ENCODE measurements around the gene LILRB2.
A peak's percentile ranks its signal among the peaks of the same experiment; 100 is the strongest.
"Not testable (repeated sequence)": the region's sequence is repeated elsewhere in the genome, so short reads cannot be mapped to it uniquely, and the experiment has no call there.

LILRB2 gene

DNA sequence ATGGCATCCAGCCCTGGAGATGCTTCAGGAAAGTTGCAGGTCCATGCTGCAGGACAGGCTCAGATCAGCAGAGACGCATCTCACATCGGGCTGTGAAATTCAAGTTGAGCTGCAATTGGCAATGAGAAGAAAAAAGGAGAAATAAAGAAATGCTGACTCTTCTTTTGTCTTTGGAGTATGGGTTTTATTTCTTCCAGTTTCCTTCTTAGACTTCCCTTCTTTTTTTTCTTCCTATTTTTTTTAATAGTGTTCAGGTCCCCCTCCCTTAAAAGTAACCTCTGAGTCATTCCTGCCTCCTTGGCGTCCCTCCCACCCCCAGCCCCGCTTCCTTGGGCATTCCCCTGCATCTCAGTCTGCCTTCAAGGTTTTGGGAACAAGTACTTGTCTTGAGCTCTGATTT is 9.3 kb downstream of the LILRB2 start:
- DNase-seq: not testable (repeated sequence)

DNA sequence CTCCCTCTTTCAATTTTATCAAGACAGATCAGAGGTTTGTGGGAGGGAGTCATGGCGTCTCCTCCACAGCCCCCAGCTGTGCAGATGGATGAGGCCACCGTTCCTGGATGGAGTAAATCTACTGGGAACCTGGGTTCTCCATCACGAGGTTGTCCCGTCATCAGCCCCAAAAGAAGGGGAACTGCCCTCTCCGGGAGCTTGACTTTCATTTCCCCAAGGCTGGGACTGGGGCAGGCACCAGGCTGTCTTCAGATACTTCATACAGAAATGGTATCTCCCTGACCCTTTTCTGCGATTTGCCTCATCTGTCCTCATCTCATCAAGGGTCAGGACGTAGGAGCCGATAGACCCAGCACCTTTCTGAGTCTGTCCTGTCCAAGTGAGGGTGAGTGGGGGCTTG is 9.8 kb downstream of the LILRB2 start:
- DNase-seq: no peak

DNA sequence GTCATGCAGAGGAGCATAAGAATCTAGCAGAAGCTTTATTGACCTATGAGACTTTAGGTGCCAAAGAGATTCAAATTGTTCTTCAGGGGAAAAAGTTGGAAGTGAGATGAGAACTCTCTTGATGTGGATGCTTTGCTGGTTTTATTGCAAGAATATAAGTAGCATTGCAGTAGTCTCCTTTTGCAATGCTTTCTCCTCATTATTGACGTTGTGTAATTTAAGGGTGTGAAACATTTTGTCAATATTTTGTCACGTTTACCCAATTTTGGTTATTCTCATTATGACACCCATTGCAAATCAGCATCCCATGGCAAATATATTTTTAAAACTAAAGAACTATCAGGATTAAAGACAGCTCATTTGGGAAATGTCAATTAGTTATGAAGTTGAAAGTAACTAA is 12.0 kb downstream of the LILRB2 start:
- DNase-seq: no peak

DNA sequence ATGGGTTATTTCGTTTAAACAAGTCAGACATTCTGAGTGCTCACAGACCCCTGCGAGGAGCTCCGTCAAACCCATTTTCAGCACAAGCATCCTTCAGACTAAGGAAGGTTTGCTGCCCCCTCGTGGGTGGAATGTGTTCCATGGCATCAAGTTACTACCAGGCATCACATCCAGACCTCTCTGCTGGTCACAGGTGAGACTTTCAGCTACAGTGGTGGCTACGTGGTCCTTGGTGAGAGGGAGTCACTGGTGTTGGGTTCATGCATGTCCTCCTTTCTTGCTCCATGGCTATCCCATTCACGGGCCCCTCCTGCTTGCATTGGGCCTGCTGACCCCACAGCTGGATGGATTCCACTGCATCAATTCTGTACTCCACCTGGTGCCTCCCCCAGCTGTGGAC is 14.8 kb downstream of the LILRB2 start:
- peak; percentile 80 for DNase-seq

DNA sequence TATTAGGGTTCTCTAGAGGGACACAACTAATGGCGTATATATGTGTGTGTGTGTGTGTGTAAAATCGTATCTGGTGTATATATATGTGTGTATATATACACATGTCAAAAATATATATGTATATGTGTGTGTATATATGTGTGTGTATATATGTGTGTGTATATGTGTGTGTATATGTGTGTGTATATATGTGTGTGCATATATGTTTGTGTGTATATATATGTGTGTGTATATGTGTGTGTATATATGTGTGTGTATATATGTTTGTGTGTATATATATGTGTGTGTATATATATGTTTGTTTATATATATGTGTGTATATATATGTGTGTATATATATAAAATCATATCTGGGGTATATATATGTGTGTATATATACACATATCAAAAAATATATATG is 18.4 kb downstream of the LILRB2 start:
- DNase-seq: no peak

DNA sequence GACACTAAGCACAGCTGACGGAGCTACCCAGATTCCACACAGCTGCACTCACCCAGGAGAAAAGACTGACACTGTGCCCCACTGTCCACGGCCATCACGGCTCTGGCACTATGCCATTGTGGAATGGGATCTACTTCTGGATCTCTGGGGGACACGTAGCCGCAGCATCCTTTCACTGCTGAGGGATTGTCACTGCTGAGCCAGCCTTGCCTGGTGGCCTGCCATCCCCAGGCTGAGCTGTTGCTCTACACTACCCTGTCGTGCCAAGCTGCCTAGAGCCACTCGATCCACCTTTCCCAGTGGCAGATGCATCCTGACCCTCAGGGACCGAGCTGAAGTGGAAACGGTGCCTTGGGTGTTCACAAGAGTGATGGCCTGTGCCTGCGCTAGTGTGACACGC is 18.8 kb downstream of the LILRB2 start:
- DNase-seq: no peak

DNA sequence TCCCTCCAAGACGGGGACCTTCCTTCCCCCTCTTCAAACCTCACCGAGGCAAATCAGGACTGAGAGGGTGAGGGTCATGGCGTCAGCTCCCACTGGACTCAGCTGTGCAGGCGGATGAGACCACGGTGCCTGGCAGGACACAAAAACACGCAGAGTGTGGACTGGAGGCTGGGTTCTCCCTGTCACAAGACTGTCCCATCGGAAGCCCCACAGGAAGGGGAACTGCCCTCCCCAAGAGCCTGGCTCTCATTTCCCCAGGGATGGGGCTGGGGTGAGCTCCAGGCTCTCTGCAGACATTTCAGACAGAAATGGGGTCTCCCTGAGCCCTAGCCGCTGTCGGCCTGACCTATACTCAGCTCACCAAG is 23.8 kb downstream of the LILRB2 start, which contains the start of gene LILRB5:
Gene LILRB5 (minus strand): TSS at position 158 of the 365 bp plus-strand sequence. CDS start 80 bp downstream, at position 78.
- no peak for DNase-seq

DNA sequence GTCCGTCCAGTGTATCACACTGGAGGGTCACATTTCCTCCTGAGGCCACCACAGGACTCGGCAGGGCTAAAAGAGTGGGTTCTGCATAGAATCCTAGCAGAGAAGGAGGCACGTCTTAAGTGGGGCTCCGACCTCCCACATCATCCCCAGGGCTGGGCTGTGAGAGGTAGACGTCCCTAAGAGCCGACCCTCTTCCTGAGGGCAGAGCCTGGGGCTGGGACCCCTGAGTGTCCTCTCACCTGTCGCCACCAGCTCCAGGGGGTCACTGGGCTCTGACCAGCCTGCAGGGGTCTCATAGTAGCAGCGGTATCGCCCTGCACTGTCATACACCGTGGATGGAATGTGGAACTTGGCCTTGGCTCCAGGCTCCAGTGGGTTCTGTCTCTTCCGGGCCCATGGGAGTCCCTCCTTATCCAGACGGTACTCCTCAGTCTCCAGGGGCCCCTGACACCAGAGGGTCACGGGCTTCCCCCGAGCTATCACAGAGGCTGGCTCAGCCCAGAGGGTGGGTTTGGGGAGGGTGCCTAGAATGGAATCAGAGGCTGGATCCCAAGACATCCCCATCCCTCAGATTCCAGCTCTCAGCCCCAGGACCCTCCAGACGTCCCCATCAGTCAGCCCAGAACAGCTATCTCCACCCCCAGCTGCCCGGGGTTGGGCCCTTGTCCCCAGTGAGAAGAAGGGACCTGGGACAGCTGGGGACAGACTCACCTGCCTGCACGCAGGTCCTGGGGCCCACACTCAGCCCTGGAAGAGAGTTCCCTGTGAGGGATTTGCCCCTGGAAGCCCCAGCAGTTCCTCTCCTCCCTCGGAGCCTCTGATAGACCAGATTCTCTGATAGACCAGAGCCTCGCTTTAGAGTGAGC is 24.4 kb downstream of the LILRB2 start:
- DNase-seq: no peak

DNA sequence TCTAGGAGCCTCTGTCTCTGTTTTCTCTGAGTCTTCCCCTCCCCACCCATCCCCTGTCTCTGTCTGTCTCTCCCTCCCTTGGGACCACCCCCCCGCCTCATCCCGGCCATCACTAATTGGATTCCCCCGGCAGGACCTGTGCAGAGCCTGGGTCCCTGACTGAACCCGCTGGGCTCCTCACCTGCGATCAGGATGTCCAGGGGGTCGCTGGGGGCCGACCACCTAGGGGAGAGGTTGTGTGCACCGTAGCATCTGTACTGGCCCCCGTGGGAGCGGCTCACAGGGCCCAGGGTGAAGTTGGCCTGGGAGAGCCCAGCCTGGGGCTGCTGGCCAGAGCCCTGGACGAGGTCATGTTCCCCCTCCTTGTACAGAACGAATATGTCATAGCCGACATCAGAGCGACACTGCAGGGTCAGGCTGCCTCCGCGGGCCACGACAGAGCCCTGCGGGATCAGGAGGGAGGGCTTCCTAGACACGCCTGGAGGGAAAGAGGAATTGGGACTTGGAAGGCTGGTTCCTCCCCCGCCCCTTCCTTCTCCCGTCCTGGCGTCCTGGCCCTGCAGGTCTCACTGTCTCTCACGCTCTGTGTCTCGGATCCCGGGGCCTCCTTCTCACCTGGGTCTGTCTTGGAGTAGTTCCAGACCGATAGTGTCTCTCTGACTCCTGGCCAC is 25.7 kb downstream of the LILRB2 start:
- DNase-seq: no peak

DNA sequence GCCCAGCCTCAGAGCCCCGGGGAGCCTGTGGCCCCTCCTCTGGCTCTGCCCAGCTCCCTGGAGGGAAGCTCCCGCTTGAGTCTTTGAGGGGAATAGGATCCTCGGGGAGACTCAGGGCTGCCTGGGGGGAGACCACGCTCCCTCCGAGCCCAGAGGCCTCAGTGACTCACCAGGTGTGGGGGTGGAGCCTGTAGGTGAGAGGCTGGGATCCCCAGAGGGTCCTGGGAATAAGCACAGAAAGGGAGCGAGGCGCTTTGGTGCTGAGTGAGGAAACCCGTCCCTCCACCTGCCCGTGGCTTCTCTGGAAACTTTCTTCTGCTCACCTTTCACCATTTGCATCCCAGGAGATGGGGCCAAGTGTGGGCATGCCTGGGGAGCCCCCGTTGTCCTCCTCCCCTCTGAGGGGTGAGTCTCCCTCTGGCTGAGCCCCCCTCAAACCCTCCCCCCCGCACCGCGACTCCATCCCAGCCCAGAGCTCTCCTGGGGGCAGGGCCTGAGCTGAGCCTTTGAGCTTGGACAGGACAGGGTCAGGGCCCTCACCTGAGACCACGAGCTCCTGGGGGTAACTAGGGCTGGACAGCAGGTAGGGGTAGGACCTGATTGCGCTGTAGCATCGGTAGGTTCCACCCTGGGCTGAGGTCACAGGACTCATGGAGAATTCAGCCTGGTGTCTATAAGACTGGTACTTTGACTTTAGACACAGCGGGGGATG is 26.6 kb downstream of the LILRB2 start:
- DNase-seq: no peak

DNA sequence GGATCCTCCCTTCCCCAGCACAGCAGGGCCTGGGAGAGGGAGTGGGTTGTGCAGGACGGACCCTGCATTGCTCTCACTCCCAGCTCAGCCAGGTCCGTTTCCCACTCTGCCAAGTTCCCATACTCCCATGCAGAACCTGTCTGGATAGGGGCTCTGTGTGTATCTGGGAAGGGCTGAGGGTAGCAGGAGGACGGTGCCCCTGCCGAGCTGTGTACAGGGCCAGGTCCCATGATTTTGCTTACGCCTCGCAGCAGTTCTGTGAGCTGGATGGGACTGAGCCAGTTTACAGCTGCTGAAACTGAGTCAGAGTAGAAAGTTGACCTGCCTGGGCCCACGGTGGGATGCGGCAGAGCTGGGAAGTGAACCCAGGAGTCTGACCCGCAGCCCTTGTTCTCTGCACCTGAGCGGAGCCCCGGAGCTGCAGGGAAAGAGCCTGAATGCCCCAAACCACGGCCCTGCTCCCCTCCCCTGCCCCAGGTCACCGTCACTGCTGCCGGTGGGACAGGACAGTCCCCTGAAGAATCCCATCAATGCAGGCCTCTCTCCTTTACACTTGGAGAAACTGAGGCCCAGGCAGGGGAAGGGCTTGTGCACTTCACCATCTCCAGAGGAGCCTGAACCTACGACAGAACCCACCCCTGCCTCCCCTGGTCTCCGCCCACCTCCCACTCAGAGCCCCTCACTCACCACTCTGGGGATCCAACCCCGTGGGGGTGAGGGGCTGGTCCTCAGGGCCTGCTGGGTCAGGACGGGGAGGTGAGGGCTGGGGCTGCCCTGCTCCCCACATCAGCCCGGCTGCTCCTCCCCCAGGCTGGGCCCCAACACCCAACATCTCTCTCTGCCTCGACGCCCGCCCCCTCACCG is 27.3 kb downstream of the LILRB2 start:
- DNase-seq: no peak

DNA sequence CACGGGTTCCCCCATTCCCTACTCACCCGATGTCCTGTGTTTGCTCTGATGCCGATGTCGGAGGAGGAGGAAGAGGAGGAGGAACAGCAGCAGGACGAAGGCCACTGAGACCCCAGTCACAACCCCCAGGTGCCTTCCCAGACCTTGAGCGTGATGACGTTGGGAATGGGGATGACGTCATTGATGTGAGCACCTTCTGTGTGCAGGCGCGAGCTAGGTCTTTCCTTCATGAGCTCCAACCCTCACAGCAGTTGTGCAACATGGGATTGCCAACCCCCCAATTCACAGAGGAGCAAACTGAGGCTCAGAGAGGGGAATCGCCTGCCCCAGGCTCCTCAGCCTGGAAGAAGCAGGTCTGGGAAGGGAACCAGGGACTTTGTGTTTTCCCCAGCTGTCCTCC is 28.1 kb downstream of the LILRB2 start:
- DNase-seq: no peak

DNA sequence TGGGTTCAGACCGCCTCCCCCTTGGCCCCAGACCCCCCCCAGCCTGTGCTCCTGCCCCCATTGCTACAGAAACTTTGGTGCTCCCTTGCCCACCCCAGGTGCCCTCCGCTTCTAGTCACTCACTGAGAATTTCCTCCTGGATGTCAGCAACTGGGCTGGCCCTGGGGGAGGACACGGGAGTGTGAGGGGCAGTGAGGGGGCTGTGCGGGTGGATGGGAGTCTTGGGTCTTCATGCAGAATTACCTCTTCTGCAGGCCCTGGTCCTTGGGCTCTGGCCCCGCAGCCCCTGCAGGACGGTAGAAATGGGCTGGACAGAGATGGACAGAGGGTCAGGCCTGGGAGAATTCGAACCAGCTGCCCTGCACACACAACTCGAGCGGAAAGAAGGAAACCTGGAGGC is 28.7 kb downstream of the LILRB2 start:
- DNase-seq: no peak

DNA sequence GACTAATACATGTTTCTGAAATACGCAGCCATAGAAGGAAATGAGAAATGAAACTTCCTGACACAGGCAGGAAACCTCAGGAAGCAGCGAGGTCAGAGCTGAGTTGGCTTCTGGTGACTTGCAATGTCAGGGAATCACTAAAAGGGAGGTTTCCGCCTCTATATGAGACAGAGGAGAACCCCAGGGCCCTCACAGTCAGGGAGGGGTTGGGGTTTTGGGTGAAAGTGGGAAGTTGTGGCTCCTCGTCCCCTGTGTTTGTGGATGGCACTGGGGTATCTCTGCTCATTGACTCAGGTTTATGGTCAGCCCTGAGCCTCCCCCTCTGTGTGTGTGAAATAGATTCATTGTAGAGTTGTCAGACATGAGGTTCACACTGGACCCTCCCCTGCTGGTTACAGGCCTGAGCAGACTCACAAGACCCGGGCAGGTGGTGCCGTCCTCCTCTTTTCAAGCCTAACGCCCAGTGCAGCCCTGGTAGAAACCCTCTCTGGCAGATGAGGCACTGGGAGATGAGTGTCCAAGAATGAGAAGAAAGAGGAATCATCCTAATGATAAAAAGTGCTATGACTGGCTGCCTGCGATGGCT is 32.8 kb downstream of the LILRB2 start:
- DNase-seq: no peak

DNA sequence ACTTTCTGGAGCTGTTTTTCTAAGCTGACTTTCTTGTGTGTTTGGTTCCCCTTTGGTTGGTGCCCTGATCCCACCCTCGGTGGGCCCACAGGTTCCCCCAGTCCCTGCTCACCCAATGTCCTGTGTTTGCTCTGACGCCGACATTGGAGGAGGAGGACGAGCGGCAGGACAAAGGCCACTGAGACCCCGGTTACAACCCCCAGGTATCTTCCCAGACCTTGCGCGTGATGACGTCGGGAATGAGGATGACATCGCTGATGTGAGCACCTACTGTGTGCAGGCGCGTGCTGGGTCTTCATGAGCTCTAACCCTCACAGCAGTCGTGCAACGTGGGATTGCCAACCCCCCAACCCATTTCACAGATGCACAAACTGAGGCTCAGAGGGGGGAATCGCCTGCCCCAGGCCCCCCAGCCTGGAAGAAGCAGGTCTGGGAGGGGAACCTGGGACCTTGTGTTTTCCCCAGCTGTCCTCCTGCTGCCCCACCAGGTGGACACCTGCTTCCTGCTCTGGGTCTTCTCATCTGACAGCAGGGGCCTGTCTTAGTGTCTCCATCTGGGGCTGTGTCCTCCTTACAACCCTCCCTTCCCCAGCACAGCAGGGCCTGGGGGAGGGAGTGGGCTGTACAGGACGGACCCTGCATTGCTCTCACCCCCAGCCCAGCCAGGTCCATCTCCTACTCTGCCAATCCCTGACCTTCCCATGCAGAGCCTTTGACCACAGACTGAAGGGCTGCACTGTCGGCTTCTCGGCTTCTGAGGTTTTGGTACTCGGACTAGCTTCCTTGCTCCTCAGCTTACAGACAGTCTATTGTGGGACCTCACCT is 33.6 kb downstream of the LILRB2 start:
- no peak for DNase-seq

DNA sequence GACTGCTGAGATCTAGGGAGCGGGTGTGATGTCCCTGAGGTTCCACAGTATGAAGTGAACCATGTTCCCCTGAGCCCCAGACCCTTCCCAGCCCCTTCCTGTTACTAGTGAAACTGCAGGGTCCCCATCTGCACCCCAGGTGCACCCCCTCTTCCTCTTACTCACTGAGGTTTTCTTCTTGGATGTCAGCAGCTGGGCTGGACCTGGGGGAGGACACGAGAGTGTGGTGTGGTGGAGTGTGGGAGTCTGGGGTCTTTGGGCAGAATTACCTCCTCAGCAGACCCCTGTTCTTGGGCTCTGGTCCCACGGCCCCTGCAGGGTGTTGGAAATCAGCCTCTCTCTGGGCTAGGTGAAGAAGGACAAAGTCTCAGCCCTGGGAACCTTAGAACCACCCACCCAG is 35.0 kb downstream of the LILRB2 start:
- DNase-seq: no peak

DNA sequence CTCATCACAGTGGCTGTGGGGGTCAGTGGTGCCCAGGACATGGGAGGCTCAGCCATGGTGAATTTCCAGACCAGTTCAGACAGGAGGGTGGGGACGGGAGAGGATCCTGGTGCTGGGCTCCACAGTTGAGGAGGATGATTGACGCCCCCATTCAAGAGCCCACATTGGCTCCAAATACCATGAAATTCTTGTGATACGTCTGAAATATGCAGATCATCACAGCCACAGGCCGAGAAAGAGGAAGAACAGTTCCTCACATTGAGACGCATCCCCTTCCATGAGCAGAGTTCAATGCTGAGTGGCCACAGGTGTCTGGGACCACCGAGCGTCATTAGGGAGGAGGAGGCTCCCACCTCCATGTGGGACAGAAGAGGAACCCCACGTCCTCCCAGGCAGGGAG is 37.1 kb downstream of the LILRB2 start:
- DNase-seq: not testable (repeated sequence)

DNA sequence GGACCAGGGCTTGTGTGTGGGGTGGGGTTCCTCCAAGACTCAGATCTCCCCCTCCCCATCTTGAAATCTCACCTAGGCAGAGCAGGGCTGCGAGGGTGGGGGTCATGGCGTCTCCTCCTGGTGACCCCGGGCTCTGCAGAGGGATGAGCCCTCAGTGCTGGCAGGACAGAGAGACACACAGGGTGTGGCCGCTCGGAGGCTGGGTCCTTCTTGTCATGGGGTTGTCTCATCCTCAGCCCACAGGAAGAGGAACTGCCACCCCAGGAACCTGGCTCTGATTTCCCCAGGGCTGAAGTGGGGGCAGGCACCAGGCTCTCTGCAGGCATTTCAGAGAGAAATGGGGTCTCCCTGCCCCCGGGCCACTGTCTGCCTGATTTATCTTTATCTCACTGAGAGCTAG is 38.3 kb downstream of the LILRB2 start, which contains the start of gene LILRA6:
Gene LILRA6 (minus strand): TSS at position 145 of the 400 bp plus-strand sequence.
- not testable (repeated sequence) for DNase-seq

DNA sequence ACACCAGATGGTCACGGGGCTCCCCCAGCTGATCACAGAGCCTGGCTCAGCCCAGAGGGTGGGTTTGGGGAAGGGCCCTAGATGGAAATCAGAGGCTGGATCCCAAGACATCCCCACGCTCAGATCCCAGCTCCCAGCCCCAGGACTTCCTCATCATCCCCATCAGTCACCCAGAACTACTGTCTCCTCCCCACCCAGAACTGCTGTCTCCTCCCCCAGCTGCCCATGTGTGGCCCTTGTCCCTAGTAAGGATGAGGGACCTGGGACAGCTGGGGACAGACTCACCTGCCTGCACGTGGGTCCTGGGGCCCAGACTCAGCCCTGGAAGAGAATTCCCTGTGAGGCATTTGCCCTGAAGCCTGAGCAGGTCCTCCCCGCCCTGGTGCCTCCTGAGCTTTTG is 38.7 kb downstream of the LILRB2 start:
- DNase-seq: not testable (repeated sequence)

DNA sequence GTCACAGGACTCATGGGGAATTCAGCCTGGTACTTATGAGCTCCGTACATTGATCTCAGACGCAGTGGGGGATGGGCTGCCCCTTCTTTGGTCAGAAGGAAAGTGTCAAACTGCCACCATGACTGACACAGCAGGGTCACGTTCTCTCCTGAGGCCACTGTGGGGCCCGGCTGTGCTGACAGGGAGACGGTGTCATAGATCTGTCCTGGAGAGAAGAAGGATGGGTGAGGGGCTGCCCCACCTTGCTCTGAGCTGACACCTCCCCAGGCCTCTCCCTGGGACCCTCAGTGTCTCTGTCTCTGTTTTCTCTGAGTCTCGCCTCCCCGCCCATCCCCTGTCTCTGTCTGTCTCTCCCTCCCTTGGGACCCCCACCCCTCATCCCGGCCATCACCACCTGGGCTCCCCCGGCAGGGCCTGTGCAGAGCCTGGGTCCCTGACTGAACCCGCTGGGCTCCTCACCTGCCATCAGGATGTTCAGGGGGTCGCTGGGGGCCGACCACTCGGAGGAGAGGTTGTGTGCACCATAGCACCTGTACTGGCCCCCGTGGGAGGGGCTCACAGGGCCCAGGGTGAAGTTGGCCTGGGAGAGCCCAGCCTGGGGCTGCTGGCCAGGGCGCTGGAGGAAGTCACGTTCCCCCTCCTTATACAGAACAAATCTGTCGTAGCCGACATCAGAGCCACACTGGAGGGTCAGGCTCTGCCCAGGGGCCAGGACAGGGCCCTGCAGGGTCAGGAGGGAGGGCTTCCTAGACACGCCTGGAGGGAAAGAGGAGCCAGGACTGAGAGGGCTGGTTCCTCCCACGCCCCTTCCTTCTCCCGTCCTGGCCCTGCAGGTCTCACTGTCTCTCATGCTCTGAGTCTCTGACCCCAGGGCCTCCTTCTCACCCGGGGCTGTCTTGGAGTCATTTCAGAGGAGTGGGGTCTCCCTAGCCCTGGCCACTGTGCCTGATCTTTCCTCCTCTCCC is 40.3 kb downstream of the LILRB2 start:
- not testable (repeated sequence) for DNase-seq

All from DMS53 (cell line).